T-helper 17 cell (primary cell): ENCODE results near the gene CSPG4. TPM values are rescaled to one million over a fixed set of nuclear protein-coding genes. Genes with fewer than 3 reads are reported as not detected.

Experiments used
- ATAC-seq: fragments of 150-1000 bp; cut with Tn5 transposase; 2 replicates; pipeline ENCODE4 v1.10.0; 2021; ENCODE audit warnings: mild to moderate bottlenecking, moderate library complexity
- DNase-seq, 3 donors: peaks; one replicate each; pipeline versions ENCODE4 v3.0.0 to v3.0.0-alpha.2; 2020 to 2021
- H3K9me3 ChIP-seq: one replicate; pipeline ENCODE4 v1.7.0; 2013; ENCODE audit warnings: low read length, mild to moderate bottlenecking; ENCODE audit not compliant: control insufficient read depth, poor library complexity, severe bottlenecking
- H3K27ac Mint-ChIP-seq: one replicate; pipeline ENCODE4 v1.8.0; 2022; ENCODE audit warnings: mild to moderate bottlenecking, moderate library complexity, mixed read lengths
- H3K27me3 Mint-ChIP-seq: one replicate; pipeline ENCODE4 v1.8.0; 2022; ENCODE audit warnings: mixed read lengths
- H3K36me3 Mint-ChIP-seq: one replicate; pipeline ENCODE4 v1.8.0; 2022; ENCODE audit warnings: low read depth, mixed read lengths
- H3K4me1 Mint-ChIP-seq: one replicate; pipeline ENCODE4 v1.8.0; 2022; ENCODE audit warnings: mild to moderate bottlenecking, mixed read lengths
- H3K4me3 Mint-ChIP-seq: one replicate; pipeline ENCODE4 v1.8.0; 2022; ENCODE audit warnings: mild to moderate bottlenecking, moderate library complexity, mixed read lengths
- total RNA-seq, 4 donors: library from RNA in 2 of 4; stranded (reverse) in 2 of 4; gene quantifications; one replicate each; pipeline ENCODE4 v1.2.3 and lab custom pipeline; 2022 to 2026

Gene CSPG4
- total RNA-seq, 2 donors from 2014 or later = 0.08 TPM; not detected in 1

GRCh38 chr15:75676688-75677464 lies 35.8 kb downstream of the CSPG4 start:
- Mint-ChIP-seq H3K4me1 (peaks cover 7% of the 10 kb centered on the region), H3K36me3 (no peaks in the 10 kb centered on the region), H3K27me3 (no peaks in the 10 kb centered on the region), H3K4me3 (no peak overlapping the region), H3K27ac (no peak overlapping the region)
- ATAC-seq (no peak), DNase-seq (no peak)
- H3K9me3 ChIP-seq = no peaks in the 10 kb centered on the region

- DNase-seq = no peak
- H3K27ac Mint-ChIP-seq = no peak overlapping the region
- H3K4me1 Mint-ChIP-seq = peaks cover 7% of the 10 kb centered on the region
- no peak overlapping the region for H3K4me3 Mint-ChIP-seq
- H3K9me3 ChIP-seq = no peaks in the 10 kb centered on the region
- H3K27me3 Mint-ChIP-seq = no peaks in the 10 kb centered on the region
- no peak for ATAC-seq
- H3K36me3 Mint-ChIP-seq = no peaks in the 10 kb centered on the region
Observed at GRCh38 chr15:75675579-75676404, 36.9 kb downstream of the CSPG4 start.

DNA sequence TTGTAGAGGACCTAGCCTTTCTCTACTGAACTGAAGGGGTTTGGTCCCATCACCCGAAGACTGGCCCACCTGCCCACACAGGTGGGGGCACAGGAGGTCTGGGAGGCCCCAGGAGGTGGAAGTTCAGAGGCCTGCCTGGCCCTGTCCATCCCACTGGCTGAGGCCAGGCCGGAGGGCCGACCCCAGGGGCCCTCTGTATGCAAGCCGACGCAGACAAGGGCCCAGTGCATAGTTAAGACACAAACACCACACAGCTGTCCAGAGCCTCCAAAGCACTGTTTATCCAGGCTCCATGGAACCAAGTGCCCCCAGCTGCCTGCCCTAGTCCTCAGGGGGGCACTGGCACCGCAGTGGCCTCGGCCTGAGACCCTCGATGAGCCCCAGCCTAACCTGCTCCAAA lies 38.3 kb downstream of the CSPG4 start:
- H3K9me3 ChIP-seq = no peaks in the 10 kb centered on the region
- Mint-ChIP-seq H3K27ac (no peak overlapping the region), H3K36me3 (no peaks in the 10 kb centered on the region), H3K27me3 (no peaks in the 10 kb centered on the region), H3K4me3 (no peak overlapping the region), H3K4me1 (peaks cover 5% of the 10 kb centered on the region)
- ATAC-seq = no peak
- DNase-seq = no peak

GRCh38 chr15:75673426-75674235 lies 39.0 kb downstream of the CSPG4 start:
- no peaks in the 10 kb centered on the region for H3K9me3 ChIP-seq
- ATAC-seq (no peak), DNase-seq (no peak)
- Mint-ChIP-seq H3K27me3 (no peaks in the 10 kb centered on the region), H3K4me1 (no peaks in the 10 kb centered on the region), H3K36me3 (no peaks in the 10 kb centered on the region), H3K4me3 (no peak overlapping the region), H3K27ac (no peak overlapping the region)

DNA sequence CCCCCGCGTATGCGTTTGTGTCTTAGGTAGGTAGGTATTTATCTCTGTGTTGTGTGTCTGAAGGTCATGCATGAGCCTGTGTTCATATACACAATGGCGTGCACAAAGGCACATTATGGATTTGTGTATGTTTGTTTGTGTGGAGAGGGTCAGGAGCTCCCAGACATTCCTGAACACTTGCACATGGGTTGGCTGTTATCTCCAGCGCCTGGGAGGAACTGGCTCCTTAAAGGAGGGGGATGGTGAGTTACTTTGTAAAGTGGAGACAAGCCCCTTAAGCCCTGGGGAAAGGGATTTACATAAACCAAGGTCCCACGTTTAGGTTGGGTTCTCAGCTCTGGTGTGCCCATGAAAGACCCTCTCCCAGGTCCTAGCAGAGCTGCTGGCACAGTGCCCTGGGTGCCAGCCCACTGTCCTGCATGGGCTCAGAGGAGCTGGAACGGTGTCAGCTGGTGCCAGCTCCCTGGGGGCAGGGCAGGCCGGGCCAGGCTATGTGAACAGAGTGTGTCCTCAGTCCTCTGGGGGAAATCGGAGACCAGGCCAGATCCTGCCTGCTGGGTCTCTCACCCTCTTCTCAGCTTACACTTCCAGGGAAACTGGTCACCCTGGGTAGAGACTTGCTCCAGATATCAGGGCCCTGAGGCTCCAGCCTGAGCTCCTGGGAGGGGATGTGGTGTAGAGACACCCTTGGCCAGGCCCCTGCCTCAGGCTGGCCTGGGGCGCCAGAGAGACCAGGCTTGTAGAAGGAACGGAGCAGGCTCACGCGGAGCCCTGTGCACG lies 39.8 kb downstream of the CSPG4 start:
- Mint-ChIP-seq H3K27ac (no peak overlapping the region), H3K36me3 (no peaks in the 10 kb centered on the region), H3K27me3 (no peaks in the 10 kb centered on the region), H3K4me3 (no peak overlapping the region), H3K4me1 (no peaks in the 10 kb centered on the region)
- no peaks in the 10 kb centered on the region for H3K9me3 ChIP-seq
- no peak for ATAC-seq
- no peak for DNase-seq

DNA sequence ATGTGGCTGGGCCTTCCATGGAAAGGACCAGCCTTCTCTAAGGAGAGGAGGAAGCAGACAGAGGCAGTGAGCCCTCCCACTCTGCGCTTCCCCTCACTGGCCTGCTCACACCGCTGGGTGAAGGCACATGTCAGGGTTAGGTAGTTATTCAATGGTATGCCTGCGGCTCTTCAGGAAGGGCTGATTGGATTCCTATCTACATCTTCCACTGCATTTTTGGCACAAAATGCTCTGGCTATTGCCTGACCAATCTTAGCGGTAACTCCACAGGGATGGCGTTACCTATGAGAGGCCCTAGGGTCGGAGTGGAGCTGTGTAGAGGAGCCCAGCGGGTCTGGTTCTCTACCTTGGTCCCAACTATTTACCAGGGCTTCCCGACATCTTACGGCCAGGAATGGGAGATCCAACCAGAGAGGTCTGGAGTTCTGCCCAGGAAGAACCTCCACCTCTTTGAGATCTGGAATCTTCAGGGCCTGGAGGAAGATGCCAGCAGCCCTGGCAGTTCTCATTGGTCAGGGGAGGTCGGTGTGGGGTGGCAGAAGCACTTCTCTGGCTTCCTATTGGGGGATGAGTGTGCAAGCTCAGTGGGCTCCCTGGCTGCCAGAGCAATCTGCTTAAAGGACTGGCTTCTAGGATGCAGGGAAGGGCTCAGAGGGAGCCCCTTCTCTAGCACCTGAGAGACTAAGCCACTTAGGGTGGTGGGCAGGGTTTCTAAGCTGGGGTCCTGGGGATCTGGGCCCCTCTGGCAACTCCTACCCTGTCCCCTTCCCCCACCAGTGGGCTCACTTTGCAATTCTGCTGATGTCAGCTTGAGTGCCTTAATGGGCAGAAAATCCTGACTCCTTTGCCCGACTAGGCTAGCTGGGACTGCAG lies 40.7 kb downstream of the CSPG4 start:
- H3K27ac Mint-ChIP-seq = no peak overlapping the region
- H3K36me3 Mint-ChIP-seq = no peaks in the 10 kb centered on the region
- H3K4me3 Mint-ChIP-seq = no peak overlapping the region
- no peak for ATAC-seq
- H3K9me3 ChIP-seq = no peaks in the 10 kb centered on the region
- H3K4me1 Mint-ChIP-seq = no peaks in the 10 kb centered on the region
- no peaks in the 10 kb centered on the region for H3K27me3 Mint-ChIP-seq
- no peak for DNase-seq

DNA sequence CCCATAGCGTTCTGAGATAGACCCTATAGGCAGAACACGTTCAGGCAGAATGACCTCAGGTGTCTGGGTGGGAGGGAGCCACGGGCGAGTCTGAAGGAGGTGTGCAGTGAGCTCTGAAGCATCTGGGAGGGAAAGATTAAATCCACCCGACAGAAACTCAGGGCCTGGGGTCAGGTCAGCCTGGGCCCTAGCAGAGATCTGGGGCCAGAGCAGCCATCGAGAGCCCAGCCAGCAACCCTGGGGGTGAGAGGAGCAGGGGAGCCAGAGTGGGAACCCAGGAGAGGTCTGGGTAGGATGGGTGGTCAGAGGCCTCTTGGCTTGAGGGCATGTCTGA lies 42.8 kb downstream of the CSPG4 start:
- Mint-ChIP-seq H3K36me3 (no peaks in the 10 kb centered on the region), H3K4me1 (no peaks in the 10 kb centered on the region), H3K4me3 (no peak overlapping the region), H3K27me3 (no peaks in the 10 kb centered on the region), H3K27ac (no peak overlapping the region)
- no peaks in the 10 kb centered on the region for H3K9me3 ChIP-seq
- DNase-seq = no peak
- ATAC-seq = no peak

DNA sequence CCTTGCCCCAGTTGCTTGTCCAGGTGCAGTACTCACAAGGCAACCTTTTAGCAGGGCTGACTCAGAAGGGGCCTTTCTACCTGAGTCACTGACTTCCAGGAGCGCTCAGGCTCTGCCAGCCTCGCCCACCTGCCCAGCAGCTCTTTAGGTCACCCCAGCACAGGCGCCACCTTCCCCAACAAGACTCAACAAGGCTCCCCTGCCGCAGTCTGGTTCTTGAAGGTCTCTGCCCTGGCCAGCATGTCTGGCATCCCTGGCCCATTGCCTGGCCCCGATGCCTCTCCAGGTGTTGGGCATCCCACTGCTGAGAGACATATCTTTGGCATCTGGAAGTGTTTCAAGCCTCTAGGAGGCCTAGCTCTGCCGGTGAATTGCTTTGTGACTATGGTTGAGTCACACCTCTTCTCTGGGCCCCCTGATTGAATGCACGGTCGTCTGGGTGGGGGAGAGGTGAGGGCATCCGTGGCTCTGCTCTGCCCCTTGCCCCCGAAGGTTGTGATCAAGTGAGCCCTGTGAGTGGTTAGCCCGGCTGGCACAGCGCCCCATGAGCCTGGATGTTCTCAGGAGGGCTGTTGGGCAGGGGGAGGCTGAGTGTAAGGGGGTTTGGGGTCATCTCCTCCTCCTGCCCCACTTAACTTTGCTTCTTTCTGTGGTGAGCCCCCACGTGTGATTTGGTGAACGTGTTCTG lies 43.3 kb downstream of the CSPG4 start:
- DNase-seq = no peak
- no peaks in the 10 kb centered on the region for H3K4me1 Mint-ChIP-seq
- no peak overlapping the region for H3K27ac Mint-ChIP-seq
- H3K36me3 Mint-ChIP-seq = no peaks in the 10 kb centered on the region
- no peaks in the 10 kb centered on the region for H3K27me3 Mint-ChIP-seq
- no peaks in the 10 kb centered on the region for H3K9me3 ChIP-seq
- ATAC-seq = no peak
- no peak overlapping the region for H3K4me3 Mint-ChIP-seq

DNA sequence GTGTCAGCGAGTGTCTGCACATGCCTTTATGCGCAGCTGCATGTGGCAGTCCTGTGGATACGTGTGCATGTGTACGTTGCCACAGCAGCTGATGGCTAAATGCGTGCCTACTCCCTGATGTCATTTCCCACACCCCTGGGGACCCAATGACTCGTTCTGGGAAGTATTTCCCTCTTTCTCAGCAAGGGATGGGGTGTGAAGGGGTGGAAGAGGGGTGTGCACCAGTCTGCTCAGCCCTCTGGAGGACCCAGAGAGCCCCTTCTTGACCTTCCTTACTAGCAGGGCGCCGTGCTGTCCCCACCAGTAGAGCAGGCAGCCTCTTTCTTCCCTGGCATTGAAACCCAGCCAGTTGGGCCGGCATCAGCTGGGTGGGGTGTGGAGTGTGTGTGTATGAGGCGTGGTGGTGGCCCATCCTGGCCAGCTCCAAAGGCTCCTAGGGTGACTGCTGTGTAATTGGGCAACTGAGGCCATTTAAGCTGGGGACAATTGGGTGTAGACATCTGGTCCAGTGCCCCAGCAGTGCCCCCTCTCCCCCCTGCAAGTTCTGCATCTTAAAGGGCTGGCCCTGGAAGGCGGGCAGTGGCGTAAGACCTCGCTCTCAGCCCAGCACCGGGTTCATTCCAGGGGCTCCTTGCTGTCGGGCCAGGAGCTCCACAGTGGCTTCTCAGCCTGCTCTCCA lies 45.7 kb downstream of the CSPG4 start:
- no peaks in the 10 kb centered on the region for H3K9me3 ChIP-seq
- Mint-ChIP-seq H3K27ac (no peak overlapping the region), H3K4me3 (no peak overlapping the region), H3K27me3 (no peaks in the 10 kb centered on the region), H3K36me3 (no peaks in the 10 kb centered on the region), H3K4me1 (no peaks in the 10 kb centered on the region)
- DNase-seq (no peak), ATAC-seq (no peak)

GRCh38 chr15:75663931-75664421 lies 48.7 kb downstream of the CSPG4 start:
- DNase-seq (no peak), ATAC-seq (no peak)
- peaks cover 2% of the 10 kb centered on the region for H3K36me3 Mint-ChIP-seq
- H3K27me3 Mint-ChIP-seq = no peaks in the 10 kb centered on the region
- H3K27ac Mint-ChIP-seq = no peak overlapping the region
- H3K4me3 Mint-ChIP-seq = no peak overlapping the region
- H3K4me1 Mint-ChIP-seq = peaks cover 5% of the 10 kb centered on the region
- no peaks in the 10 kb centered on the region for H3K9me3 ChIP-seq

- ATAC-seq (no peak), DNase-seq (no peak)
- Mint-ChIP-seq H3K4me3 (no peak overlapping the region), H3K27ac (no peak overlapping the region), H3K4me1 (peaks cover 5% of the 10 kb centered on the region), H3K36me3 (peaks cover 2% of the 10 kb centered on the region), H3K27me3 (no peaks in the 10 kb centered on the region)
- H3K9me3 ChIP-seq = no peaks in the 10 kb centered on the region
Observed at GRCh38 chr15:75662823-75663519, 49.7 kb downstream of the CSPG4 start.
